ENCODE results near the gene RAD18.
A peak's percentile ranks its signal among the peaks of the same experiment; 100 is the strongest.

The RAD18 gene

GRCh38 chr3:8963137-8963853 is at the start of gene RAD18:
TSS of gene RAD18 (minus strand) at chr3:8963472. CDS start at chr3:8963385, 87 bp downstream.
- no peak for TF ChIP-seq CTCF (IDR thresholded peaks at IDR 0.05; ENCODE audit: low read depth, low read length)
- in situ Hi-C loops (cut with HindIII; ENCODE audit: low sequenced_read_pairs) = no loop called here
- DNase-seq (ENCODE audit: low read depth, low spot score) = peak; percentile 93
- peak within 1 kb of the TSS; percentile 91 for H3K4me3 ChIP-seq (ENCODE audit: low read depth, low read length)

- TF ChIP-seq CTCF (IDR thresholded peaks at IDR 0.05; ENCODE audit: low read depth, low read length) = no peak
- no peak for DNase-seq (ENCODE audit: low read depth, low spot score)
- in situ Hi-C loops (cut with HindIII; ENCODE audit: low sequenced_read_pairs) = no loop called here
- no peak overlapping the region for H3K4me3 ChIP-seq (ENCODE audit: low read depth, low read length)
Observed at GRCh38 chr3:9012521-9012920, 49.2 kb upstream of the RAD18 start.

- no peak overlapping the region for H3K4me3 ChIP-seq (ENCODE audit: low read depth, low read length)
- TF ChIP-seq CTCF (IDR thresholded peaks at IDR 0.05; ENCODE audit: low read depth, low read length) = no peak
- DNase-seq (ENCODE audit: low read depth, low spot score) = no peak
- in situ Hi-C loops (cut with HindIII; ENCODE audit: low sequenced_read_pairs) = no loop called here
Observed at GRCh38 chr3:9009976-9010545, 46.8 kb upstream of the RAD18 start.

GRCh38 chr3:9008550-9009255 is 45.4 kb upstream of the RAD18 start:
- in situ Hi-C loops (cut with HindIII; ENCODE audit: low sequenced_read_pairs) = no loop called here

GRCh38 chr3:9007928-9008327 is 44.7 kb upstream of the RAD18 start:
- in situ Hi-C loops (cut with HindIII; ENCODE audit: low sequenced_read_pairs) = no loop called here
- DNase-seq (ENCODE audit: low read depth, low spot score) = no peak
- no peak for TF ChIP-seq CTCF (IDR thresholded peaks at IDR 0.05; ENCODE audit: low read depth, low read length)
- no peak overlapping the region for H3K4me3 ChIP-seq (ENCODE audit: low read depth, low read length)

More at GRCh38 chr3:9008550-9009255, 45.4 kb upstream of the RAD18 start:
- no peak for DNase-seq (ENCODE audit: low read depth, low spot score)
- H3K4me3 ChIP-seq (ENCODE audit: low read depth, low read length) = no peak overlapping the region
- no peak for TF ChIP-seq CTCF (IDR thresholded peaks at IDR 0.05; ENCODE audit: low read depth, low read length)

- H3K4me3 ChIP-seq (ENCODE audit: low read depth, low read length) = no peak overlapping the region
- DNase-seq (ENCODE audit: low read depth, low spot score) = no peak
- no peak for TF ChIP-seq CTCF (IDR thresholded peaks at IDR 0.05; ENCODE audit: low read depth, low read length)
- in situ Hi-C loops (cut with HindIII; ENCODE audit: low sequenced_read_pairs) = no loop called here
Observed at GRCh38 chr3:9007213-9007612, 43.9 kb upstream of the RAD18 start.

Measured in astrocyte of the spinal cord (primary cell).